GM19328 (cell line): ENCODE measurements around the gene CHAT.

Source experiments
- ATAC-seq: cut with Tn5 transposase; IDR thresholded peaks from one replicate; pipeline ENCODE4 v1.9.1; 2021; ENCODE audit warnings: mild to moderate bottlenecking, moderate library complexity; ENCODE audit not compliant: unreplicated experiment

Gene CHAT

GRCh38 chr10:49596836-49597235 lies 17.0 kb upstream of the CHAT start:
- no peak for ATAC-seq

GRCh38 chr10:49597426-49598163 lies 16.2 kb upstream of the CHAT start:
- ATAC-seq = no peak

- ATAC-seq = no peak
Observed at GRCh38 chr10:49598164-49598856, 15.5 kb upstream of the CHAT start.

GRCh38 chr10:49598986-49599385 lies 14.9 kb upstream of the CHAT start:
- no peak for ATAC-seq

GRCh38 chr10:49599546-49599945 lies 14.3 kb upstream of the CHAT start:
- ATAC-seq = no peak

- no peak for ATAC-seq
Observed at GRCh38 chr10:49600046-49600445, 13.8 kb upstream of the CHAT start.

- no peak for ATAC-seq
Observed at GRCh38 chr10:49600781-49601400, 12.9 kb upstream of the CHAT start.

GRCh38 chr10:49601857-49602256 lies 12.0 kb upstream of the CHAT start:
- ATAC-seq = no peak

- ATAC-seq = no peak
Observed at GRCh38 chr10:49602380-49603023, 11.3 kb upstream of the CHAT start.

- ATAC-seq = no peak
Observed at GRCh38 chr10:49605216-49605938, 8.5 kb upstream of the CHAT start.

GRCh38 chr10:49605939-49606509 lies 7.8 kb upstream of the CHAT start:
- no peak for ATAC-seq

- ATAC-seq = no peak
Observed at GRCh38 chr10:49606981-49607535, 6.8 kb upstream of the CHAT start.

GRCh38 chr10:49608166-49609005 lies 5.5 kb upstream of the CHAT start:
- ATAC-seq = no peak

GRCh38 chr10:49609006-49609282 lies 4.9 kb upstream of the CHAT start:
- ATAC-seq = no peak

- ATAC-seq = no peak
Observed at GRCh38 chr10:49609283-49610113, 4.3 kb upstream of the CHAT start.

GRCh38 chr10:49610114-49610457 lies 3.8 kb upstream of the CHAT start, which contains the start of gene SLC18A3:
TSS of gene SLC18A3 (plus strand) at chr10:49610310. CDS start at chr10:49610741, 431 bp downstream.
- ATAC-seq = no peak

- no peak for ATAC-seq
Observed at GRCh38 chr10:49610458-49611165, 3.2 kb upstream of the CHAT start.

GRCh38 chr10:49611166-49611815 lies 2.5 kb upstream of the CHAT start:
- ATAC-seq = no peak
